ENCODE data around the gene ADCY7. TPM values are rescaled to one million over a fixed set of nuclear protein-coding genes. Genes with fewer than 3 reads are reported as not detected.

ADCY7 gene
- total and polyA plus RNA-seq, 9 of the 15 experiments (the other 6 are each of a cell fraction or from before 2014, with no cell fraction given): 2.3 to 108 (median 28.6) TPM

DNA sequence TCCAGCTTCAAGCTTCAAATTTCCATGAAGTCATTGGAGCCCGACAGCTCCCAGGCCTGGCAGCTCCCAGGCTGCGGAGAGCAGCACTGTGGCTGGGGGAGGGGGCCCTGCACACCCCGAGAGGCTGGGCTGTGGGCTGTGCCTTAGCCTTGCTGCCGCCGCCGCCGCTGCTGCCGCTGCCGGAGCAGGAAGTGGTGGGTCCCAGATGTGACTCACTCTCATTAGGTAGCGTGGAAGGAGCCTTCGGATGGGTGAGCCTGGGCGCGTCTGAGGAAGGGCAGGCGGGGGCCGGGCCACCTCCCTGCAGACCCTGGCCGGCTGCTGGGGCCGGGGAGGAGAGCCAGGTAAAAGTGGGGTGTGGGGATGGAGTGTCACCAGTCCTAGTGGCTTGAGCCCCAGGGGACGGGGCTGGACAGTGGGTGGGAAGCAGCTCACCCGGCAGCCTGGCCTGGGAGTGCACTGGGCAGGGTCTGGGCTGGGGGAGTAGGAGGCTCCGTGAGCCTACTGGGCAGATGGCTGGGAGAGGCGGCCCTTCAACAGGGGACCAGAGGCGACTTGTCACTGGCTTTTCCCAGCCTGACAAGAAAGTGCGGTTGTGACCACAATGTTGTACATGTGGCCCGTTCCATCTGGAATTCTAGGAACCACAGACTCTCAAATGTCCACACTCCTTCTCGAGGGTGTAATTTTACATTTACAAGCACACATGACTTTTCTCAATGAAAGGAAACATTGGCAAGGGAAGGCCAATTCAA is at the start of gene ADCY7 (continued):
- TF ChIP-seq ZNF449 (CRISPR knock-in tag; IDR thresholded peaks at IDR 0.05) (no peak), ZBTB17 (CRISPR knock-in tag; IDR thresholded peaks at IDR 0.05) (0 out of 2 replicates have a peak, but pooled peaks have one; percentile 58), SLC30A9 (CRISPR knock-in tag; IDR thresholded peaks at IDR 0.05) (no peak), BHLHE40 (IDR thresholded peaks at IDR 0.05; ENCODE audit: low read length) (no peak; the same call in 1 of the 2 replicates), RUNX1 (IDR thresholded peaks at IDR 0.05; ENCODE audit: low read depth) (no peak), NCOA1 (IDR thresholded peaks at IDR 0.05; ENCODE audit: low read depth) (no peak), TEAD1 (CRISPR knock-in tag; IDR thresholded peaks at IDR 0.05) (no peak), HMG20A (CRISPR knock-in tag; conservative IDR thresholded peaks at IDR 0.05) (no peak), ASH1L (IDR thresholded peaks at IDR 0.05; ENCODE audit: borderline replicate concordance, low read depth, partially characterized antibody) (no peak), TFAP4 (CRISPR knock-in tag; IDR thresholded peaks at IDR 0.05; ENCODE audit: borderline replicate concordance) (peak; percentile 84), HMG20B (CRISPR knock-in tag; IDR thresholded peaks at IDR 0.05) (no peak), HIVEP1 (CRISPR knock-in tag; IDR thresholded peaks at IDR 0.05) (no peak), CREB5 (CRISPR knock-in tag; IDR thresholded peaks at IDR 0.05) (no peak), ZNF431 (CRISPR knock-in tag; IDR thresholded peaks at IDR 0.05) (no peak), HMGN3 (IDR thresholded peaks at IDR 0.05; ENCODE audit: borderline replicate concordance, extremely low read depth, insufficient read length, low read depth, low read length) (peak; percentile 50), E4F1 (CRISPR knock-in tag; IDR thresholded peaks at IDR 0.05; ENCODE audit: borderline replicate concordance) (no peak), KDM4B (IDR thresholded peaks at IDR 0.05; ENCODE audit: borderline replicate concordance in 2 of 2, low read depth in 1 of 2) (no peak), ZNF668 (CRISPR knock-in tag; IDR thresholded peaks at IDR 0.05) (no peak), NELFE (IDR thresholded peaks at IDR 0.05; ENCODE audit: insufficient read depth, insufficient read length) (no peak)
- TF ChIP-seq, protein P1, sequence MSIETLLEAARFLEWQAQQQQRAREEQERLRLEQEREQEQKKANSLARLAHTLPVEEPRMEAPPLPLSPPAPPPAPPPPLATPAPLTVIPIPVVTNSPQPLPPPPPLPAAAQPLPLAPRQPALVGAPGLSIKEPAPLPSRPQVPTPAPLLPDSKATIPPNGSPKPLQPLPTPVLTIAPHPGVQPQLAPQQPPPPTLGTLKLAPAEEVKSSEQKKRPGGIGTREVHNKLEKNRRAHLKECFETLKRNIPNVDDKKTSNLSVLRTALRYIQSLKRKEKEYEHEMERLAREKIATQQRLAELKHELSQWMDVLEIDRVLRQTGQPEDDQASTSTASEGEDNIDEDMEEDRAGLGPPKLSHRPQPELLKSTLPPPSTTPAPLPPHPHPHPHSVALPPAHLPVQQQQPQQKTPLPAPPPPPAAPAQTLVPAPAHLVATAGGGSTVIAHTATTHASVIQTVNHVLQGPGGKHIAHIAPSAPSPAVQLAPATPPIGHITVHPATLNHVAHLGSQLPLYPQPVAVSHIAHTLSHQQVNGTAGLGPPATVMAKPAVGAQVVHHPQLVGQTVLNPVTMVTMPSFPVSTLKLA (conservative IDR thresholded peaks at IDR 0.05): peak; percentile 49 to 76; a peak in 3 of 4 replicates
